HG03135 (cell line): ENCODE data around the gene SGPP1.
"Not testable (repeated sequence)": the region's sequence is repeated elsewhere in the genome, so short reads cannot be mapped to it uniquely, and the experiment has no call there.

Experiments used
- ATAC-seq: cut with Tn5 transposase; IDR thresholded peaks from one replicate; pipeline ENCODE4 v1.9.1; 2021; ENCODE audit warnings: mild to moderate bottlenecking, moderate library complexity; ENCODE audit not compliant: unreplicated experiment

Gene SGPP1

GRCh38 chr14:63727736-63728728, at the start of gene SGPP1:
TSS of gene SGPP1 (minus strand) at chr14:63728065. CDS start at chr14:63727944, 121 bp downstream.
- peak; percentile 75 for ATAC-seq

GRCh38 chr14:63777024-63777423, 49.2 kb upstream of the SGPP1 start:
- ATAC-seq: no peak

GRCh38 chr14:63773504-63773903, 45.6 kb upstream of the SGPP1 start:
- no peak for ATAC-seq

- ATAC-seq: no peak
These were observed 42.4 kb upstream of the SGPP1 start for GRCh38 chr14:63770187-63770807.

- ATAC-seq: no peak
These were observed 38.7 kb upstream of the SGPP1 start for GRCh38 chr14:63766611-63767010.

- ATAC-seq: no peak
These were observed 36.8 kb upstream of the SGPP1 start for GRCh38 chr14:63764620-63765139.

GRCh38 chr14:63764103-63764502, 36.2 kb upstream of the SGPP1 start:
- ATAC-seq: no peak

- no peak for ATAC-seq
These were observed 33.7 kb upstream of the SGPP1 start for GRCh38 chr14:63761351-63762117.

GRCh38 chr14:63760014-63760413, 32.1 kb upstream of the SGPP1 start:
- ATAC-seq: peak; percentile 52

GRCh38 chr14:63759456-63759855, 31.6 kb upstream of the SGPP1 start:
- peak; percentile 80 for ATAC-seq

GRCh38 chr14:63757211-63757610, 29.3 kb upstream of the SGPP1 start:
- ATAC-seq: no peak

- ATAC-seq: no peak
These were observed 24.7 kb upstream of the SGPP1 start for GRCh38 chr14:63752449-63753169.

GRCh38 chr14:63751076-63751475, 23.2 kb upstream of the SGPP1 start:
- not testable (repeated sequence) for ATAC-seq

GRCh38 chr14:63747846-63748245, 20.0 kb upstream of the SGPP1 start:
- ATAC-seq: no peak

- ATAC-seq: peak; percentile 71
These were observed 18.1 kb upstream of the SGPP1 start for GRCh38 chr14:63745858-63746425.

GRCh38 chr14:63745272-63745671, 17.4 kb upstream of the SGPP1 start:
- no peak for ATAC-seq

- peak; percentile 94 for ATAC-seq
These were observed 9.7 kb upstream of the SGPP1 start for GRCh38 chr14:63737582-63738006.

- ATAC-seq: no peak
These were observed 7.9 kb upstream of the SGPP1 start for GRCh38 chr14:63735720-63736119.

GRCh38 chr14:63730659-63731058, 2.8 kb upstream of the SGPP1 start:
- no peak for ATAC-seq

GRCh38 chr14:63727231-63727735, 582 bp downstream of the SGPP1 start:
- ATAC-seq: peak; percentile 35
